Measurements from ENCODE around the gene TMEM101. TPM values are rescaled to one million over a fixed set of nuclear protein-coding genes. Genes with fewer than 3 reads are reported as not detected.

Gene TMEM101
- total and polyA plus RNA-seq, 2 donors (not counting 3 experiments of a cell fraction or from before 2014, with no cell fraction given): 30.4 to 60.2 TPM

GRCh38 chr17:43983196-43983514 lies 31.6 kb downstream of the TMEM101 start:
- no peaks in the 10 kb centered on the region for H3K9me3 ChIP-seq (replicated peaks; ENCODE audit: control insufficient read depth, insufficient read depth, low read length)
- no TSS peak for BruUV-seq (replicated peaks)
- H3K4me2 ChIP-seq (ENCODE audit: insufficient read depth, low read length): peak overlapping the region; percentile 37
- no peaks in the 10 kb centered on the region for H4K20me1 ChIP-seq (replicated peaks; ENCODE audit: control insufficient read depth, extremely low read depth, insufficient read depth, low read length)
- H3K79me2 ChIP-seq (ENCODE audit: control insufficient read depth, insufficient read depth, low read length): no peaks in the 10 kb centered on the region
- intact Hi-C loops (cut with micrococcal nuclease): no loop called here
- DNase-seq (ENCODE audit: low read depth, low spot score): no peak
- TF ChIP-seq MYC (IDR thresholded peaks at IDR 0.05; ENCODE audit: low read depth, low read length): no peak
- no peak for TF ChIP-seq MAX (IDR thresholded peaks at IDR 0.05; ENCODE audit: insufficient read depth, insufficient read length)
- no peak for TF ChIP-seq POLR2AphosphoS5 (IDR thresholded peaks at IDR 0.05; ENCODE audit: insufficient read depth, low read depth, low read length)
- TF ChIP-seq JUN (IDR thresholded peaks at IDR 0.05; ENCODE audit: borderline replicate concordance, insufficient read depth, insufficient read length, low read depth): no peak
- TF ChIP-seq POLR2A (IDR thresholded peaks at IDR 0.05; ENCODE audit: low read depth, low read length): no peak
- H3K4me1 ChIP-seq (ENCODE audit: control insufficient read depth, extremely low read depth, insufficient read depth, low read length): peaks cover 4% of the 10 kb centered on the region
- POLR2A ChIA-PET: no interaction called here
- no peak for FAIRE-seq
- H3K27me3 ChIP-seq (ENCODE audit: control insufficient read depth in 2 of 2, insufficient read depth in 2 of 2, low read length in 2 of 2): peaks cover 16% of the 10 kb centered on the region in 2 experiments
- no peak overlapping the region for H3K27ac ChIP-seq (ENCODE audit: insufficient read depth, low read depth, low read length)
- no peak overlapping the region for H3K9ac ChIP-seq (replicated peaks; ENCODE audit: extremely low read depth, insufficient read depth, low read length)
- no peaks in the 10 kb centered on the region for H3K9me1 ChIP-seq (replicated peaks; ENCODE audit: control insufficient read depth, extremely low read depth, insufficient read depth, low read length)
- dilution Hi-C loops (cut with MboI; ENCODE audit: extremely low pct_ligation_motif_present, low sequenced_read_pairs): no loop called here
- H3K36me3 ChIP-seq (ENCODE audit: control insufficient read depth in 2 of 2, extremely low read depth in 1 of 2, insufficient read depth in 2 of 2, low read length in 2 of 2): no peaks in the 10 kb centered on the region
- no peak overlapping the region for H3K4me3 ChIP-seq (replicated peaks in 1 of 3; ENCODE audit: insufficient read depth in 1 of 3, low read depth in 1 of 3, low read length in 3 of 3)
- CTCF ChIA-PET: interaction anchor here (0.6 to 2.7 kb wide), 8 partner anchors 9 to 59 kb away, joined by 3 to 14 read pairs (median 4); no protein-coding TSS in a partner anchor
- peak overlapping the region; percentile 35 for H2AFZ ChIP-seq (ENCODE audit: low read depth, low read length)

GRCh38 chr17:43982171-43982570 lies 32.6 kb downstream of the TMEM101 start:
- TF ChIP-seq MAX (IDR thresholded peaks at IDR 0.05; ENCODE audit: insufficient read depth, insufficient read length): no peak
- TF ChIP-seq JUN (IDR thresholded peaks at IDR 0.05; ENCODE audit: borderline replicate concordance, insufficient read depth, insufficient read length, low read depth): no peak
- TF ChIP-seq MYC (IDR thresholded peaks at IDR 0.05; ENCODE audit: low read depth, low read length): no peak
- no peak for TF ChIP-seq POLR2AphosphoS5 (IDR thresholded peaks at IDR 0.05; ENCODE audit: insufficient read depth, low read depth, low read length)
- dilution Hi-C loops (cut with MboI; ENCODE audit: extremely low pct_ligation_motif_present, low sequenced_read_pairs): no loop called here
- no peaks in the 10 kb centered on the region for H3K9me3 ChIP-seq (replicated peaks; ENCODE audit: control insufficient read depth, insufficient read depth, low read length)
- peaks cover 17 to 20% of the 10 kb centered on the region in 2 experiments for H3K27me3 ChIP-seq (ENCODE audit: control insufficient read depth in 2 of 2, insufficient read depth in 2 of 2, low read length in 2 of 2)
- H3K4me3 ChIP-seq (replicated peaks in 1 of 3; ENCODE audit: insufficient read depth in 1 of 3, low read depth in 1 of 3, low read length in 3 of 3): no peak overlapping the region
- no peak overlapping the region for H3K9ac ChIP-seq (replicated peaks; ENCODE audit: extremely low read depth, insufficient read depth, low read length)
- no TSS peak for BruUV-seq (replicated peaks)
- ChIA-PET CTCF (interaction anchor here (1.2 to 2.7 kb wide), 3 partner anchors 12 to 38 kb away, joined by 3 to 14 read pairs (median 8); no protein-coding TSS in a partner anchor), POLR2A (no interaction called here)
- H3K9me1 ChIP-seq (replicated peaks; ENCODE audit: control insufficient read depth, extremely low read depth, insufficient read depth, low read length): no peaks in the 10 kb centered on the region
- H2AFZ ChIP-seq (ENCODE audit: low read depth, low read length): no peak overlapping the region
- H3K36me3 ChIP-seq (ENCODE audit: control insufficient read depth in 2 of 2, extremely low read depth in 1 of 2, insufficient read depth in 2 of 2, low read length in 2 of 2): no peaks in the 10 kb centered on the region
- FAIRE-seq (no peak), DNase-seq (ENCODE audit: low read depth, low spot score) (no peak)
- no peaks in the 10 kb centered on the region for H4K20me1 ChIP-seq (replicated peaks; ENCODE audit: control insufficient read depth, extremely low read depth, insufficient read depth, low read length)
- no peaks in the 10 kb centered on the region for H3K79me2 ChIP-seq (ENCODE audit: control insufficient read depth, insufficient read depth, low read length)
- no peak overlapping the region for H3K4me2 ChIP-seq (ENCODE audit: insufficient read depth, low read length)
- intact Hi-C loops (cut with micrococcal nuclease): no loop called here
- H3K27ac ChIP-seq (ENCODE audit: insufficient read depth, low read depth, low read length): no peak overlapping the region
- peaks cover 4% of the 10 kb centered on the region for H3K4me1 ChIP-seq (ENCODE audit: control insufficient read depth, extremely low read depth, insufficient read depth, low read length)

All from endothelial cell of umbilical vein (primary cell).